HepG2 (cell line): ENCODE data around the gene PDLIM5. TPM values are rescaled to one million over a fixed set of nuclear protein-coding genes. Genes with fewer than 3 reads are reported as not detected.

Experiments used
- ATAC-seq: fragments of 200-7000 bp; cut with Tn5 transposase; 3 replicates; pipeline ENCODE4 v1.9.1; 2020; ENCODE audit warnings: mild to moderate bottlenecking, moderate library complexity
- BruUV-seq: library from RNA; stranded (reverse); fragments of 400-500 nt; replicated peaks from 2 replicates; lab custom pipeline; 2021; lab: Mats Ljungman, UMichigan
- CTCF ChIA-PET: fragments of 300-600 bp; formaldehyde crosslinking; extraction: SDS; loops from one replicate; lab custom pipeline; 2021; ENCODE audit warnings: low total read pairs, inconsistent platforms, low intra/inter-chr PET ratio; lab: Yijun Ruan, JAX
- POLR2A ChIA-PET: fragments of 350-600 bp; sonication (Branson Sonifier 250); formaldehyde crosslinking; loops from one replicate; lab custom pipeline; 2020; ENCODE audit warnings: antibody characterized with exemption, inconsistent platforms; lab: Yijun Ruan, JAX
- DNase-seq: peaks from one replicate; pipeline ENCODE4 v3.0.0-alpha.2; 2015; ENCODE audit warnings: low spot score
- FAIRE-seq: peaks from 3 replicates; lab custom pipeline; 2011; peaks lifted over from hg19 to GRCh38; lab: Jason Lieb, UNC
- H2AFZ ChIP-seq: one replicate; pipeline ENCODE4 v1.6.1; 2011; ENCODE audit warnings: low read length, inconsistent platforms
- H3K27ac ChIP-seq: fragments of 300-600 bp; 3 replicates; pipeline ENCODE4 v1.8.0; 2011; ENCODE audit warnings: mixed run types, mild to moderate bottlenecking, mixed read lengths, low read length, inconsistent platforms; ENCODE audit not compliant: insufficient read depth; ENCODE audit errors: extremely low read length
- H3K27me3 ChIP-seq, 2 experiments: fragments of 200-600 bp in 1 of 2; 2 replicates in 1 of 2; 3 replicates in 1 of 2; pipeline versions ENCODE4 v1.6.0 to v1.8.0; 2011; ENCODE audit warnings: low read length in 2 of 2, mild to moderate bottlenecking in 2 of 2, moderate library complexity in 2 of 2, inconsistent platforms in 1 of 2; ENCODE audit not compliant: insufficient read depth in 2 of 2, control insufficient read depth in 1 of 2
- H3K36me3 ChIP-seq, 2 experiments: fragments of 200-600 bp in 1 of 2; replicated peaks in 1 of 2; 2 replicates in 1 of 2; 3 replicates in 1 of 2; pipeline versions ENCODE4 v1.5.1 to v1.8.0; 2011; ENCODE audit warnings: low read length in 2 of 2, inconsistent platforms in 1 of 2; ENCODE audit not compliant: insufficient read depth in 2 of 2, control insufficient read depth in 1 of 2
- H3K4me1 ChIP-seq: 2 replicates; pipeline ENCODE4 v1.5.1; 2012; ENCODE audit warnings: low read length, inconsistent platforms; ENCODE audit not compliant: insufficient read depth
- H3K4me2 ChIP-seq: 2 replicates; pipeline ENCODE4 v1.6.0; 2011; ENCODE audit warnings: low read depth, low read length, inconsistent platforms
- H3K4me3 ChIP-seq, 3 experiments: fragments of 200-600 bp in 1 of 3; sonication (generic), shearing (Covaris generic) in 1 of 3; replicated peaks in 1 of 3; 2 replicates each; pipeline ENCODE4 v1.5.1; 2011 to 2016; ENCODE audit warnings: low read length in 3 of 3, inconsistent platforms in 2 of 3, low read depth in 2 of 3, mild to moderate bottlenecking in 2 of 3, control low read depth in 1 of 3, mixed read lengths in 1 of 3; ENCODE audit not compliant: insufficient read depth in 1 of 3
- H3K79me2 ChIP-seq: one replicate; pipeline ENCODE4 v1.6.1; 2011; ENCODE audit warnings: low read length, inconsistent platforms; ENCODE audit not compliant: insufficient read depth
- H3K9ac ChIP-seq: 2 replicates; pipeline ENCODE4 v1.6.0; 2011; ENCODE audit warnings: mild to moderate bottlenecking, low read depth, low read length, inconsistent platforms; ENCODE audit not compliant: insufficient read depth
- H3K9me3 ChIP-seq: 2 replicates; pipeline ENCODE4 v1.5.1; 2012; ENCODE audit warnings: mild to moderate bottlenecking, low read length
- H4K20me1 ChIP-seq: 2 replicates; pipeline ENCODE4 v1.6.0; 2011; ENCODE audit warnings: inconsistent platforms, mild to moderate bottlenecking, low read length, moderate library complexity; ENCODE audit not compliant: insufficient read depth
- AKAP8 ChIP-seq: sonication (generic); formaldehyde crosslinking; IDR thresholded peaks from 2 replicates; pipeline ENCODE4 v1.5.1; 2020; ENCODE audit warnings: mild to moderate bottlenecking, missing genetic modification reagents
- FIP1L1 ChIP-seq: fragments of 200-400 bp; formaldehyde crosslinking; IDR thresholded peaks from 2 replicates; pipeline ENCODE4 v1.6.1; 2018; ENCODE audit warnings: low read depth, mild to moderate bottlenecking, low read length, moderate library complexity, borderline replicate concordance; ENCODE audit not compliant: insufficient read depth
- FOSL1 ChIP-seq: sonication (generic); formaldehyde crosslinking; IDR thresholded peaks from 2 replicates; pipeline ENCODE4 v1.9.0; 2021; ENCODE audit warnings: missing genetic modification reagents, borderline replicate concordance
- HMG20A ChIP-seq: IDR thresholded peaks from 2 replicates; pipeline ENCODE4 v1.6.1; 2016; ENCODE audit warnings: borderline replicate concordance
- HNRNPL ChIP-seq: fragments of 200-400 bp; formaldehyde crosslinking; IDR thresholded peaks from 2 replicates; pipeline ENCODE4 v1.6.1; 2017; ENCODE audit warnings: mild to moderate bottlenecking, low read depth, low read length
- IKZF5 ChIP-seq: IDR thresholded peaks from 2 replicates; pipeline ENCODE4 v1.6.1; 2018; ENCODE audit warnings: missing genetic modification reagents, mild to moderate bottlenecking, missing compliant biosample characterization
- LCORL ChIP-seq, 2 experiments: fragments of 450-650 bp in 1 of 2; sonication (generic) in 1 of 2; formaldehyde crosslinking in 1 of 2; IDR thresholded peaks; 2 replicates each; pipeline versions ENCODE4 v1.5.0 to v1.6.1; 2017 to 2020; ENCODE audit warnings: antibody characterized with exemption in 1 of 2, missing genetic modification reagents in 1 of 2
- NPAS2 ChIP-seq: sonication (generic); formaldehyde crosslinking; IDR thresholded peaks from 2 replicates; pipeline ENCODE4 v1.8.0; 2022; ENCODE audit warnings: mild to moderate bottlenecking, missing genetic modification reagents, borderline replicate concordance
- PLSCR1 ChIP-seq: sonication (generic); formaldehyde crosslinking; IDR thresholded peaks from 2 replicates; pipeline ENCODE4 v1.5.0; 2020; ENCODE audit warnings: missing genetic modification reagents, mild to moderate bottlenecking, borderline replicate concordance
- SIN3B ChIP-seq: fragments of 150-350 bp; IDR thresholded peaks from 2 replicates; pipeline ENCODE4 v1.6.1; 2014; ENCODE audit warnings: low read length
- SMYD3 ChIP-seq: sonication (generic); formaldehyde crosslinking; IDR thresholded peaks from 2 replicates; pipeline ENCODE4 v1.8.1; 2023; ENCODE audit warnings: mild to moderate bottlenecking, missing genetic modification reagents
- SRSF1 ChIP-seq: fragments of 200-400 bp; formaldehyde crosslinking; optimal IDR thresholded peaks from 2 replicates; pipeline ENCODE3; 2017; ENCODE audit warnings: mild to moderate bottlenecking, low read depth, low read length, moderate library complexity
- SUZ12 ChIP-seq: fragments of 150-350 bp; IDR thresholded peaks from 2 replicates; pipeline ENCODE4 v1.6.1; 2014; ENCODE audit warnings: low read depth, low read length
- TSC22D2 ChIP-seq: sonication (generic); formaldehyde crosslinking; IDR thresholded peaks from 2 replicates; pipeline ENCODE4 v1.5.1; 2020; ENCODE audit warnings: missing genetic modification reagents, mild to moderate bottlenecking, borderline replicate concordance
- ZNF574 ChIP-seq: sonication (generic); formaldehyde crosslinking; IDR thresholded peaks from 2 replicates; pipeline ENCODE4 v1.4.0; 2020; ENCODE audit warnings: missing genetic modification reagents
- ZNF720 ChIP-seq: sonication (generic); formaldehyde crosslinking; IDR thresholded peaks from 2 replicates; pipeline ENCODE4 v1.4.0; 2020; ENCODE audit warnings: missing genetic modification reagents
- ZSCAN12 ChIP-seq: sonication (generic); formaldehyde crosslinking; IDR thresholded peaks from 2 replicates; pipeline ENCODE4 v1.9.0; 2021; ENCODE audit warnings: mild to moderate bottlenecking, missing genetic modification reagents
- WGBS: methylation state at CpG from one replicate; pipeline ENCODE4 v1.1.6; 2017; ENCODE audit warnings: low lambda C conversion rate; 5-methylcytosine and 5-hydroxymethylcytosine counted together
- in situ Hi-C: cut with HindIII; loops from 2 replicates; pipeline ENCODE4 v1.10.0; 2017; ENCODE audit warnings: low pct_unique_long_range_greater_than_20kb; ENCODE audit not compliant: extremely low pct_ligation_motif_present
- intact Hi-C: fragments of 100-400 bp; cut with micrococcal nuclease; formaldehyde crosslinking; loops from one replicate; pipeline ENCODE4 v1.10.0; 2022; ENCODE audit not compliant: unreplicated experiment
- polyA plus RNA-seq, 8 experiments: library from polyadenylated mRNA; depleted of rRNA in 3 of 8; stranded (reverse) in 7 of 8; unstranded in 1 of 8; fragments of >200 nt; fragmentation: Illumina TruSeq in 4 of 8; extraction: Trizol in 4 of 8; gene quantifications; 2 replicates each; pipeline versions ENCODE4 v1.2.1 to v1.2.3, GENCODE V29; 2011 to 2016; ENCODE audit warnings: low read depth in 4 of 8, missing spikeins in 1 of 8, mixed read lengths in 1 of 8; ENCODE audit not compliant: insufficient read depth in 1 of 8
- total RNA-seq, 5 experiments: library from RNA; depleted of rRNA; stranded (reverse); fragments of >200 nt; fragmentation: Illumina TruSeq; extraction: Trizol; gene quantifications; 2 replicates each; pipeline ENCODE4 v1.2.3, GENCODE V29; 2016; ENCODE audit warnings: low read depth in 1 of 5
- TF ChIP-seq, protein P1 (sequence below): sonication (generic); formaldehyde crosslinking; IDR thresholded peaks from 2 replicates; pipeline ENCODE4 v1.4.0; 2020; ENCODE audit warnings: missing genetic modification reagents, borderline replicate concordance

Gene PDLIM5
- total and polyA plus RNA-seq, 2 of the 13 experiments (the other 11 are each of a cell fraction or from before 2014, with no cell fraction given): 52.8 to 119 TPM

DNA sequence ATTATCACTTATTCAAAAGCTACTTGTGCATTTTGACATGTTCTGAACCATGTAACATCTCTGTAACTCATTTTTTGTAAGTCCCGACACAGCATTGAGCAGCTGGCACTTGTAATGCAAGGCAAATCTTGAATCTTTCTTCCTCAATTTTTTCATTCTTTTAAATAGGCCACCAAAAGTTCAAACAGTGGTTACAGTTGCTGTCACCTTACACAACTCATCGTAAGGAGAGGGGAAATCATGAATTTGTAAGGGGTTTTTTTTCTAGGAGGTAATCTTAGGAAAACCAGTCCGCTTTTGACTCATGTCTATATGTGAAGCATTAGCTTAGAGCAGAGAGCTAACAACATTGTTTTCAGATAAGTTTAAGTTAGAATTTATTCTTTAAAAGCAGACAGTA is 124.5 kb downstream of the PDLIM5 start (continued):
- no peak for TF ChIP-seq ZNF574 (CRISPR knock-in tag)

- no peaks in the 10 kb centered on the region for H3K27me3 ChIP-seq
- in situ Hi-C loops (loop anchor here (25.0 kb wide), 1 partner anchor 790 kb away; no protein-coding TSS in a partner anchor), intact Hi-C loops (no loop called here)
- no TSS peak for BruUV-seq
- no peak for DNase-seq
- no peak overlapping the region for H3K9ac ChIP-seq
- no peak overlapping the region for H3K4me3 ChIP-seq
- no peaks in the 10 kb centered on the region for H4K20me1 ChIP-seq
- no peak for ATAC-seq
- H3K79me2 ChIP-seq: no peaks in the 10 kb centered on the region
- WGBS: 96% methylated on average over 1 of the region's 1 CpG
- no peak overlapping the region for H2AFZ ChIP-seq
- no peak overlapping the region for H3K4me2 ChIP-seq
- peaks cover 9% of the 10 kb centered on the region for H3K4me1 ChIP-seq
- no peak overlapping the region for H3K27ac ChIP-seq
- FAIRE-seq: no peak
- H3K9me3 ChIP-seq: no peaks in the 10 kb centered on the region
- ChIA-PET POLR2A (no interaction called here), CTCF (no interaction called here)
- H3K36me3 ChIP-seq: peaks cover 8 to 17% of the 10 kb centered on the region in 2 experiments; a peak in 4 of 5 replicates
- TF ChIP-seq ZSCAN12 (CRISPR knock-in tag): no peak
- TF ChIP-seq SIN3B: no peak
- no peak for TF ChIP-seq NPAS2 (CRISPR knock-in tag)
- TF ChIP-seq PLSCR1 (CRISPR knock-in tag): no peak
- TF ChIP-seq IKZF5 (CRISPR knock-in tag): no peak
- TF ChIP-seq SRSF1: no peak
- TF ChIP-seq FIP1L1: no peak
- TF ChIP-seq HMG20A (CRISPR knock-in tag): no peak
- no peak for TF ChIP-seq LCORL (IDR thresholded peaks at IDR 0.05)
- no peak for TF ChIP-seq LCORL (CRISPR knock-in tag; IDR thresholded peaks at IDR 0.05)
- TF ChIP-seq, protein P1, sequence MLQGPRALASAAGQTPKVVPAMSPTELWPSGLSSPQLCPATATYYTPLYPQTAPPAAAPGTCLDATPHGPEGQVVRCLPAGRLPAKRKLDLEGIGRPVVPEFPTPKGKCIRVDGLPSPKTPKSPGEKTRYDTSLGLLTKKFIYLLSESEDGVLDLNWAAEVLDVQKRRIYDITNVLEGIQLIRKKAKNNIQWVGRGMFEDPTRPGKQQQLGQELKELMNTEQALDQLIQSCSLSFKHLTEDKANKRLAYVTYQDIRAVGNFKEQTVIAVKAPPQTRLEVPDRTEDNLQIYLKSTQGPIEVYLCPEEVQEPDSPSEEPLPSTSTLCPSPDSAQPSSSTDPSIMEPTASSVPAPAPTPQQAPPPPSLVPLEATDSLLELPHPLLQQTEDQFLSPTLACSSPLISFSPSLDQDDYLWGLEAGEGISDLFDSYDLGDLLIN (CRISPR knock-in tag): no peak
- no peak for TF ChIP-seq FOSL1 (CRISPR knock-in tag)
- no peak for TF ChIP-seq ZNF720
- TF ChIP-seq TSC22D2 (CRISPR knock-in tag): no peak
- TF ChIP-seq AKAP8 (CRISPR knock-in tag): no peak
- no peak for TF ChIP-seq HNRNPL
- TF ChIP-seq SUZ12: no peak
- no peak for TF ChIP-seq SMYD3 (CRISPR knock-in tag)
These were observed 125.4 kb downstream of the PDLIM5 start for GRCh38 chr4:94577136-94577535.
